ENCODE measurements around the gene CSTF2.

The CSTF2 gene

DNA sequence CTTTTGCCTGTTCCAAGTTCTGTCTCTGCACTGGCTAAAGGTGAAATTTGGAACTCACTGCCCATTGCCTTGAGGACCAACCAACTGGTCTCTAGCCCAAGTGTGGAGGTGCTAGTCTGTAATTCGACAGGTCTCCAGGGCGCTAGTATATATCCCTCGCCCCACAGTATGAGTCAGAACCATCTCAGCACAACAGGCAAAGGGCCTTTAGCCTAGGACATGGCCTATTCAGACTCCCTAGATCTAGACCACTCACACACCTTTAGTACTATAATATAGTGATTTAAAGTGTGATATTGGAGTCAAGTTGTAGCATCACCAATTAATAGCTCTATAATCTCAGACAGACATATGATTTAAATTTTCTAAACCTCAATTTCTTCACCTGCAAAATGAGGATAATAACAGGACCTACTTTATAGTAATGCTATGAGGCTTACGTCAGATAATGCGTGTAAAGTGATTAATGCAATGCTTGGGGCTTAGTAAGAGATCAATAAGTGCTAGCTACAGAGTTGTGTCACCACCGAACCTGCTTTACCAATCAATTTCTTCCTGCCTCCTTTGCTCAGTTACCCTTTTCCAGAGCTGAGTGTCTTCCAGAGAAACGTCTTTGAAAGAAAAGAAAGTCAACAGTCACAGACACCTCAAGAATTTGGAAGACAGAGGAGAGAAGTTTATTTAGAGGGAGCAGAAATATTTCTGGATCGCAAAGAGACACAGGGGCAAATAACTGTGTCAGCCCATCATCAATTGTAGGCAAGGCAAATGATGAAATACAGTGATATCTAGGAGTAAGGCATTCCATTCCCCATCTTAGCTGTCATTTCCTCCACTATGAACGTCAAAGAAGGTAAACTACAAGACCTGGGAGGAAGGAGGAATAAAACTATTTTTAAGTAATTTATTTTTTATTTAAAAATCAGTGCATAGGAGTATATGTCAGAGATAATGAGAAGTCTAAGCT is 51.7 kb downstream of the CSTF2 start:
- DNase-seq (ENCODE audit: low read depth) = no peak

DNA sequence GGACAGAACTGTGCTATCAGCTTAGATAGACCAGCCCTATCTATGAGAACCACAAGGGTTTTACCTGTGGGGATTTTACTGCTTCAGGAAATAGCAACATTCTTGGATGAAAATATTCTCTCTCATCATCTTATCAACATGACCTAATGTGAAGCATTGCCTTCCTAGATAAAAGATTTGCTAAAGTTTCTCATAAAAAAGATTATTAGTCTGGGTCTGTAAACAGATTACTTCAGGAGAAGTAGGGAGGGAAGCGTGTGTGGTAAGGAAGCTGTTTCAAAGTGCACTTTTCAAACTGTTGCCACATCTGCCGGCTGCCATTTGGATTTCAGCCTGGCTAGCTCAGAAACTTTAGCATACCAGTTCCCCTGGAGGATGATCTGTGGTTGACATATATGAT is 54.1 kb downstream of the CSTF2 start, which contains the start of gene NOX1:
NOX1 (minus strand) TSS at position 35 of the 400 bp plus-strand sequence. CDS start 220 bp downstream, outside the sequence.
- no peak for DNase-seq (ENCODE audit: low read depth)

DNA sequence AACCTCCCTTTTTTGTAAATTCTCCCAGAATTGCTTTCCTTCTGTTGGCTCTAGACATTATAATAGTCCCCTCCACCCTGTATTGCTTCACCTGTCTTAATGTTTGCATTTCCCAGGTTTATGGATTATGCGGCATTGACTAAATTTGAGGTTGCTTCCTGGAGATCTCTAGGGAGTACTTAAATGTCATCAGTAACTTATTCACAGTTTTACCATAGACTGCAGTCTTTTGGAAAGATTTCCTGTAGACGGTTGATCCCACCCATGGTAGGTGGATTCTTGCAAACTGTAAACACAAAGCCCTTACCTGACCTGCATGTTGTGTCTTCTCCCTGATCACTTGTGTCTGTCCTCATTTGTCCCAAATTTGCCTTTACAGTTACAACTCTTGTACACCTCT is 60.2 kb downstream of the CSTF2 start:
- no peak for DNase-seq (ENCODE audit: low read depth)

DNA sequence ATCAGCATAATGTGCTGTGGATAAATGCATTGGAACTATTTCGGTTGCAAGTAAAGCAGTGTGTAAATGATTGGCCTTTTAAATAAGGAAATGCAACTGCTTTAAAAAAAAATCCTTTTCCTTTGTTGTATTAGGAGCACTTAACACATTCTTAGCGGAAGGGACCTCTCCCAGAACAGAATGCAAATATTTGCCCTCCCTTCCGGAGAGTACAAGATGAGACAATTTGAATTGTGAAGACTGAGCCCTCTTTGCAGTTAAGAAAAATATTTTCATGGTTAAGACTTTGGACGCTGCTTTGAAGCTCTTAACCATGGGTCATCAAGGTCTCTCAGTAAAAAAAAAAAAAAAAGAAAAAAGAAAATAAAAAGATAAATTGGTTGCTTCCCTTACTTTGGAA is 63.5 kb downstream of the CSTF2 start:
- no peak for DNase-seq (ENCODE audit: low read depth)
